ENCODE data around the gene BCORL1.

DNA sequence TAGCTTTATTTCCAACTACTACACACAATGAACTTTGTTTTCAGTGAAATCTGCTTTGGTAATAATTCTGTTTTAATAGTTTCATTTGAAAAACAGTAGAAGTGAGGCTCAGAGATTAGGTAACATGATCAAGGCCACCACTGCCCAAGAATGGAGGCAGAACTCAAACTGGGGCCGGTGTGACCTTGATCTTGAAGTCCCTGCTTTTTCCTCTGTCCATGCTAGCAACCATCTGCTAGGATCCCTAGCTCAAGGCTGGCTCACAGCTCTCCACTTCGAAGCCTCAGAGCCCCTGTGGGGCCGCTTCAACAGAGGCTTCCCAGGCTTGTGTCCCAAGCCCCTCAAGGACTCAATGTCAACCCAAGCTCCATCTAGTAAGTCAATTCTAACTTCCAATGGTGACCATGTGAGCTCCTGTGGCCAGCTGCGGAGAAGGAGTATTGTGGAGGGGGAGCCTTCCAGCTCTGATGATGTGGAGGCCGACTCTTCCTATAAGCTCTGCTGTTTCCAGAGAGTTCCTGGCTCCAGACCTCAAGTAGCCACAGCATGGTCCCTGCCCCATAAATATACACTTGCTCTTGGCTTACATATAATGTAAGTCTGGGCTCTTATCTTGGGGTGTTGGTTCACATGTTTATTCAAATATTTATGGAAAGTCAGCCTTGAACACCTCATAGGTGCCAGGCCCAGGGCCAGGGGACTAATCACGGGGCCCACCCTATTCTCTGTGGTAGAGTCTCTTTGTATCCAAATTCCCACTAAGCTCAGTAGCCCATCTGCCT is 113.0 kb downstream of the BCORL1 start:
- TF ChIP-seq, protein P1, sequence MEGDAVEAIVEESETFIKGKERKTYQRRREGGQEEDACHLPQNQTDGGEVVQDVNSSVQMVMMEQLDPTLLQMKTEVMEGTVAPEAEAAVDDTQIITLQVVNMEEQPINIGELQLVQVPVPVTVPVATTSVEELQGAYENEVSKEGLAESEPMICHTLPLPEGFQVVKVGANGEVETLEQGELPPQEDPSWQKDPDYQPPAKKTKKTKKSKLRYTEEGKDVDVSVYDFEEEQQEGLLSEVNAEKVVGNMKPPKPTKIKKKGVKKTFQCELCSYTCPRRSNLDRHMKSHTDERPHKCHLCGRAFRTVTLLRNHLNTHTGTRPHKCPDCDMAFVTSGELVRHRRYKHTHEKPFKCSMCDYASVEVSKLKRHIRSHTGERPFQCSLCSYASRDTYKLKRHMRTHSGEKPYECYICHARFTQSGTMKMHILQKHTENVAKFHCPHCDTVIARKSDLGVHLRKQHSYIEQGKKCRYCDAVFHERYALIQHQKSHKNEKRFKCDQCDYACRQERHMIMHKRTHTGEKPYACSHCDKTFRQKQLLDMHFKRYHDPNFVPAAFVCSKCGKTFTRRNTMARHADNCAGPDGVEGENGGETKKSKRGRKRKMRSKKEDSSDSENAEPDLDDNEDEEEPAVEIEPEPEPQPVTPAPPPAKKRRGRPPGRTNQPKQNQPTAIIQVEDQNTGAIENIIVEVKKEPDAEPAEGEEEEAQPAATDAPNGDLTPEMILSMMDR (IDR thresholded peaks at IDR 0.05): no peak
- TF ChIP-seq POLR2A (IDR thresholded peaks at IDR 0.05): no peak

Data from body of pancreas (tissue), 4 donors.